ENCODE data around the gene DCAF11.
A peak's percentile ranks its signal among the peaks of the same experiment; 100 is the strongest.

DCAF11 gene

GRCh38 chr14:24093901-24094840 is 20.4 kb upstream of the DCAF11 start, which contains the start of gene PCK2:
Gene PCK2 (plus strand): TSS chr14:24094311. CDS start chr14:24094406, 95 bp downstream.
- TF ChIP-seq, protein P1, sequence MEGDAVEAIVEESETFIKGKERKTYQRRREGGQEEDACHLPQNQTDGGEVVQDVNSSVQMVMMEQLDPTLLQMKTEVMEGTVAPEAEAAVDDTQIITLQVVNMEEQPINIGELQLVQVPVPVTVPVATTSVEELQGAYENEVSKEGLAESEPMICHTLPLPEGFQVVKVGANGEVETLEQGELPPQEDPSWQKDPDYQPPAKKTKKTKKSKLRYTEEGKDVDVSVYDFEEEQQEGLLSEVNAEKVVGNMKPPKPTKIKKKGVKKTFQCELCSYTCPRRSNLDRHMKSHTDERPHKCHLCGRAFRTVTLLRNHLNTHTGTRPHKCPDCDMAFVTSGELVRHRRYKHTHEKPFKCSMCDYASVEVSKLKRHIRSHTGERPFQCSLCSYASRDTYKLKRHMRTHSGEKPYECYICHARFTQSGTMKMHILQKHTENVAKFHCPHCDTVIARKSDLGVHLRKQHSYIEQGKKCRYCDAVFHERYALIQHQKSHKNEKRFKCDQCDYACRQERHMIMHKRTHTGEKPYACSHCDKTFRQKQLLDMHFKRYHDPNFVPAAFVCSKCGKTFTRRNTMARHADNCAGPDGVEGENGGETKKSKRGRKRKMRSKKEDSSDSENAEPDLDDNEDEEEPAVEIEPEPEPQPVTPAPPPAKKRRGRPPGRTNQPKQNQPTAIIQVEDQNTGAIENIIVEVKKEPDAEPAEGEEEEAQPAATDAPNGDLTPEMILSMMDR (conservative IDR thresholded peaks at IDR 0.05) = no peak
- TF ChIP-seq ZFX (IDR thresholded peaks at IDR 0.05) = 0 out of 2 replicates have a peak, but pooled peaks have one; percentile 21
- peak within 1 kb of the TSS; percentile 98 for H3K27ac ChIP-seq

DNA sequence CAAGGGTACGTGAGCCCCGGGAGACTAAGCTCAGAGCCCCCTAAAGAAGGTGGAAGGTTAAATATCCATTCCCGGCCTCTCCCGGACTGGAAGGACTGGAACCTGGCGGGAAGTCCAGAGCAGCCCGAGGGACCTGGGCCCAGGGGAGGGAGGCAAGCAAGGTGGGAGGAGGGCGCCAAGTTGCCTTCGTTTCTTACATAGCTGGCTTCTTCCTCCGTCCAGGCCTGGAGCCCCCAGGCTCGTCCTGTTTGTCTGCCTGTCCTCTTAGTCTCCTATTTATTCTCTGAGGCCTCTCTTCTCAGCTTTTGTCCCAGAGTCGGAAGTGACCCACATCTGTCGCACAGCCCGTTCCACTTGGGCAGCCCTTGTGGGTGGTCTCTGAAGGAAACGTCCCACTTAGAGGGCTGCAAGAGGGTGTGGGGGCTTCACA is 19.7 kb upstream of the DCAF11 start:
- H3K27ac ChIP-seq = peak overlapping the region; percentile 98
- TF ChIP-seq, protein P1 (conservative IDR thresholded peaks at IDR 0.05) = no peak
- TF ChIP-seq ZFX (IDR thresholded peaks at IDR 0.05) = 0 out of 2 replicates have a peak, but pooled peaks have one; percentile 16

DNA sequence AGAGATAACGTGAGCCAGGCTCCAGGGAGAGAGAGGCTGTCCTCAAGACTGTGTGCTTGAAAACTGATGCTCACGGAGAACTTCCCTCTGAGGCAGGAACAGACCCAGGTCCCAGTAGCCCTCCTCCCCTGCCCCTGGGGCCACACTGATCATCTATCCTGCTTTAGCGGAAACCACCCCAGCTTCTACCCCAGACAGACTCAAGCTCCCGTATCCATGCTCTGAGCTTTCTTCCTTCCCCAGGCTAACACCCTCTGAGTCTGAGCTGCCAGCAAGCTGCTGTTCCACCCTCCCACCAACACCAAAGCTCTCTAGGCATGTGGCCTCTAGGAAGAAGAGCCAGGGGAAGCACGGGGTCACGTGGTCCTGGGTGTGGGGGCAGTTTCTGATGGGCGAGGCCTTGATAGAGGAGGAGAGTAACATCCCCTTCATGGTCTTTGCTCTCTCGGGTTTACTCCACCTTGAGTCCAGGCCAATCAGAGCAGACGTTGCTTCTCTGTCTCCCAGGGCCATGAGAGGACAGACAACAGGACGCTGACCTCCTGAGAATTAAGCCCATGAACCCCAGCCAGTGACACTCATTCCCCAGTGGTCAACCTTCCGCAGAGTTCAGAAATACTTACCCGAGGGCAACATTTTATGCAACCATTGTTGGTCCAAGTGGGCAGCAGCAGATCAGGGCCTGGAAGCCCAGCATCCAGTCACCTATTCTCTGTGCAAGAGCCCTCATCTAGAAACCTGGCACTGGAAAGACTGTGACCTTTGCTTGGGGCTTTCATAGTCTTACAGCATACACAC is 19.1 kb upstream of the DCAF11 start:
- H3K27ac ChIP-seq = peak overlapping the region; percentile 98
- TF ChIP-seq, protein P1 (conservative IDR thresholded peaks at IDR 0.05) = no peak

DNA sequence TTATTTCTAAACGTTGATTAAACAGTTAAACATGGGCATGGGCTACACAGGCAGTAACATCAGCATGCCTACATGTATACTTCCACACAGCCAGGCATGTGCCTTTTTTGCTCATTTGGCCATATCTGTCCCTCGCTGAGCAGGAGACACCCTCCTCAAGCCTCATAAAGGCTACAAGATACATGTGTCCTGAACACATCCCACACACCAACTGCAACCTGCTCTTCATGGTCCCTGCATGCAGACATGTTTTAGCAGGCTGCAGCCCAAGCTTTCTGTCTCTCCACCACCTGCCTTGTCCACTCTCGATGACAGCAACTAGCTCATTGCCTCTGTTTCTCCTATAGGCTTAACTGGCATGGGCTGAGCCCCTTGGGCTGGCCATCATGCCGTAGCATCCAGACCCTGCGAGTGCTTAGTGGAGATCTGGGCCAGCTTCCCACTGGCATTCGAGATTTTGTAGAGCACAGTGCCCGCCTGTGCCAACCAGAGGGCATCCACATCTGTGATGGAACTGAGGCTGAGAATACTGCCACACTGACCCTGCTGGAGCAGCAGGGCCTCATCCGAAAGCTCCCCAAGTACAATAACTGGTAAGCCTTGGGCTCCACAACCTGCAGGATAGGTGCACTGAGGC is 17.9 kb upstream of the DCAF11 start:
- H3K27ac ChIP-seq = no peak overlapping the region
- TF ChIP-seq, protein P1 (conservative IDR thresholded peaks at IDR 0.05) = no peak
- no peak for TF ChIP-seq ZFX (IDR thresholded peaks at IDR 0.05)

- H3K27ac ChIP-seq = no peak overlapping the region
- TF ChIP-seq, protein P1 (conservative IDR thresholded peaks at IDR 0.05) = no peak
- TF ChIP-seq ZFX (IDR thresholded peaks at IDR 0.05) = no peak
These were observed 16.2 kb upstream of the DCAF11 start for GRCh38 chr14:24098229-24098926.

DNA sequence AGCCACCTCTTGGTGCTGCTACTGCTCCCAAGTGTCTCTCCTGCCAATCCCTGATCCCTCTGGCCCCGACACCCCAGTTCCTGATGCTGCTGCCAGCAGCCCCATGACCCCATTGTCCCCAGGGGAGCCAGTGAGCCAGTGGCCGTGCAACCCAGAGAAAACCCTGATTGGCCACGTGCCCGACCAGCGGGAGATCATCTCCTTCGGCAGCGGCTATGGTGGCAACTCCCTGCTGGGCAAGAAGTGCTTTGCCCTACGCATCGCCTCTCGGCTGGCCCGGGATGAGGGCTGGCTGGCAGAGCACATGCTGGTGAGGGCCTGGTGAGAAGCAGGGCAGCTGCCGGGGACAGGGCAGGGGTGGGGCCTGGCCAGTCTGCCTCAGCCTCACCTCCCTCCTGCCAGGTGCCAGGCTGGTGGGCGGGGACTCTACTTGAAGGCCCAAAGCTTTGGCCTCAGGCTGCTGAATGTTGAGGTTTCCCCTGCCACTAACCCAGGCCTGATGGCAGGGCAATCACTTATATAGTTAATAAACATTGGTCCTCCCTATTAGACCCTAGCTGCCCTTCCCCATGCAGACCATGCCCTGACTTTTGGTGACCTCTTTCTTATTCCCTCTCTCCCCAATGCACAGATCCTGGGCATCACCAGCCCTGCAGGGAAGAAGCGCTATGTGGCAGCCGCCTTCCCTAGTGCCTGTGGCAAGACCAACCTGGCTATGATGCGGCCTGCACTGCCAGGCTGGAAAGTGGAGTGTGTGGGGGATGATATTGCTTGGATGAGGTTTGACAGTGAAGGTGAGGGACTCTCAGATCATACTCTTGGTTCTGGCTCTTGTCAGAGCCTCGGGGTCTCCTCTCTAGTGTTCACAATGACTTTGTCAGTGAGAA is 15.4 kb upstream of the DCAF11 start:
- no peak overlapping the region for H3K27ac ChIP-seq
- TF ChIP-seq, protein P1 (conservative IDR thresholded peaks at IDR 0.05) = no peak
- no peak for TF ChIP-seq ZFX (IDR thresholded peaks at IDR 0.05)
